ENCODE measurements around the gene POU2AF1. TPM values are rescaled to one million over a fixed set of nuclear protein-coding genes. Genes with fewer than 3 reads are reported as not detected.

Gene POU2AF1, protein sequence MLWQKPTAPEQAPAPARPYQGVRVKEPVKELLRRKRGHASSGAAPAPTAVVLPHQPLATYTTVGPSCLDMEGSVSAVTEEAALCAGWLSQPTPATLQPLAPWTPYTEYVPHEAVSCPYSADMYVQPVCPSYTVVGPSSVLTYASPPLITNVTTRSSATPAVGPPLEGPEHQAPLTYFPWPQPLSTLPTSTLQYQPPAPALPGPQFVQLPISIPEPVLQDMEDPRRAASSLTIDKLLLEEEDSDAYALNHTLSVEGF
- polyA plus RNA-seq (not detected in 2 replicates), polyA minus RNA-seq (not detected in 2 replicates)

DNA sequence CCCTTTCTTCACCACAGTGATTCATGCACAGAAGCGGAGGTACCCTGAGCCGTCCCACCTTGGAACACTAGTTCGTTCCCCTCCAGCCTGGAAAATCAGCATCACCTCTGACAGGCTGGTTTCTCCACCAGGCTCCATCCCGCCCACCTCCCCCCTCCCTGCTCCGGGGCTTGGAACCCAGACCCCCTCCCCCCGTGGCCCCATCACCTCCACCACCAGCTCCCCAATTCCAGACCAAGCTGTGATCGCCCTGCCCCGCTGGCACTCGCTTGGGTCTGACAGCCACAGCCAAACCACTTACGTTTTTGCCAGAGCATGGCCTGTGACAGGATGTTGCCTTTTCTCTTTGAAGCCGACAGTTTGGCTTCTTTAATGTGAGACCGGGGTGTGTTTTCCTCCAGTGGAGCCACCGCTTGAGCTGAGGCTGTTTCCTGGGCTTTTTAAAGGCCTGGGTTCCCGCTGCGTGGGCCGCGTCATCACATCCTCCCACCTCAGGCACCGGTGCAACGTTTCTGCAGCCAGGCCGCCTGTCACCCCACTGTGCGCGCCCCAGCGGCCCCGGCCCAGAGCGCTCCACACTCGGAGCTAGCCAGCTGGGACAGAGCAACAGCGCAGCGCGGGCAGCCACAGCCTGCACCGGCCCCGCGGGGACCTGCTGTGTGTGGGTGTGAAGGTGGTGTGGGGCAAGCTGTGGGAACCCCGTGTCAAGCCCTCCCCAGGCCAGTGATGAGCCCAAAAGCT is at the start of gene POU2AF1:
TSS of gene POU2AF1 (minus strand) at position 415 of the 741 bp plus-strand sequence. CDS start at position 317, 98 bp downstream.
- no peaks in the 10 kb centered on the region for H3F3A ChIP-seq (ENCODE audit: insufficient read depth, low read length, poor library complexity, severe bottlenecking)
- H3K9ac ChIP-seq (ENCODE audit: low read length): no peak within 1 kb of the TSS
- no peaks in the 10 kb centered on the region for H4K20me1 ChIP-seq (ENCODE audit: insufficient read depth)
- H3K36me3 ChIP-seq (ENCODE audit: insufficient read depth, low read length): no peaks in the 10 kb centered on the region
- TF ChIP-seq, protein P1, sequence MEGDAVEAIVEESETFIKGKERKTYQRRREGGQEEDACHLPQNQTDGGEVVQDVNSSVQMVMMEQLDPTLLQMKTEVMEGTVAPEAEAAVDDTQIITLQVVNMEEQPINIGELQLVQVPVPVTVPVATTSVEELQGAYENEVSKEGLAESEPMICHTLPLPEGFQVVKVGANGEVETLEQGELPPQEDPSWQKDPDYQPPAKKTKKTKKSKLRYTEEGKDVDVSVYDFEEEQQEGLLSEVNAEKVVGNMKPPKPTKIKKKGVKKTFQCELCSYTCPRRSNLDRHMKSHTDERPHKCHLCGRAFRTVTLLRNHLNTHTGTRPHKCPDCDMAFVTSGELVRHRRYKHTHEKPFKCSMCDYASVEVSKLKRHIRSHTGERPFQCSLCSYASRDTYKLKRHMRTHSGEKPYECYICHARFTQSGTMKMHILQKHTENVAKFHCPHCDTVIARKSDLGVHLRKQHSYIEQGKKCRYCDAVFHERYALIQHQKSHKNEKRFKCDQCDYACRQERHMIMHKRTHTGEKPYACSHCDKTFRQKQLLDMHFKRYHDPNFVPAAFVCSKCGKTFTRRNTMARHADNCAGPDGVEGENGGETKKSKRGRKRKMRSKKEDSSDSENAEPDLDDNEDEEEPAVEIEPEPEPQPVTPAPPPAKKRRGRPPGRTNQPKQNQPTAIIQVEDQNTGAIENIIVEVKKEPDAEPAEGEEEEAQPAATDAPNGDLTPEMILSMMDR (IDR thresholded peaks at IDR 0.05; ENCODE audit: poor library complexity, severe bottlenecking): no peak
- TF ChIP-seq MXI1 (conservative IDR thresholded peaks at IDR 0.05; ENCODE audit: poor library complexity, severe bottlenecking): no peak
- TF ChIP-seq POLR2AphosphoS5 (IDR thresholded peaks at IDR 0.05): no peak
- no peak for TF ChIP-seq RAD21 (conservative IDR thresholded peaks at IDR 0.05)
- no peak for TF ChIP-seq EZH2 (IDR thresholded peaks at IDR 0.05; ENCODE audit: borderline replicate concordance, insufficient read depth, low read length, poor library complexity, severe bottlenecking)
- TF ChIP-seq EP300 (conservative IDR thresholded peaks at IDR 0.05; ENCODE audit: poor library complexity, severe bottlenecking): no peak
- TF ChIP-seq TAF1 (IDR thresholded peaks at IDR 0.05; ENCODE audit: low read depth): no peak
- TF ChIP-seq, protein P2, sequence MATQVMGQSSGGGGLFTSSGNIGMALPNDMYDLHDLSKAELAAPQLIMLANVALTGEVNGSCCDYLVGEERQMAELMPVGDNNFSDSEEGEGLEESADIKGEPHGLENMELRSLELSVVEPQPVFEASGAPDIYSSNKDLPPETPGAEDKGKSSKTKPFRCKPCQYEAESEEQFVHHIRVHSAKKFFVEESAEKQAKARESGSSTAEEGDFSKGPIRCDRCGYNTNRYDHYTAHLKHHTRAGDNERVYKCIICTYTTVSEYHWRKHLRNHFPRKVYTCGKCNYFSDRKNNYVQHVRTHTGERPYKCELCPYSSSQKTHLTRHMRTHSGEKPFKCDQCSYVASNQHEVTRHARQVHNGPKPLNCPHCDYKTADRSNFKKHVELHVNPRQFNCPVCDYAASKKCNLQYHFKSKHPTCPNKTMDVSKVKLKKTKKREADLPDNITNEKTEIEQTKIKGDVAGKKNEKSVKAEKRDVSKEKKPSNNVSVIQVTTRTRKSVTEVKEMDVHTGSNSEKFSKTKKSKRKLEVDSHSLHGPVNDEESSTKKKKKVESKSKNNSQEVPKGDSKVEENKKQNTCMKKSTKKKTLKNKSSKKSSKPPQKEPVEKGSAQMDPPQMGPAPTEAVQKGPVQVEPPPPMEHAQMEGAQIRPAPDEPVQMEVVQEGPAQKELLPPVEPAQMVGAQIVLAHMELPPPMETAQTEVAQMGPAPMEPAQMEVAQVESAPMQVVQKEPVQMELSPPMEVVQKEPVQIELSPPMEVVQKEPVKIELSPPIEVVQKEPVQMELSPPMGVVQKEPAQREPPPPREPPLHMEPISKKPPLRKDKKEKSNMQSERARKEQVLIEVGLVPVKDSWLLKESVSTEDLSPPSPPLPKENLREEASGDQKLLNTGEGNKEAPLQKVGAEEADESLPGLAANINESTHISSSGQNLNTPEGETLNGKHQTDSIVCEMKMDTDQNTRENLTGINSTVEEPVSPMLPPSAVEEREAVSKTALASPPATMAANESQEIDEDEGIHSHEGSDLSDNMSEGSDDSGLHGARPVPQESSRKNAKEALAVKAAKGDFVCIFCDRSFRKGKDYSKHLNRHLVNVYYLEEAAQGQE (IDR thresholded peaks at IDR 0.05; ENCODE audit: borderline replicate concordance): no peak
- H3K27me3 ChIP-seq (ENCODE audit: insufficient read depth, low read depth, low read length): no peaks in the 10 kb centered on the region
- no peak within 1 kb of the TSS for H3K4me2 ChIP-seq (ENCODE audit: low read length)
- no peak within 1 kb of the TSS for H2AFZ ChIP-seq (ENCODE audit: low read depth, low read length)
- H3K79me2 ChIP-seq (replicated peaks; ENCODE audit: insufficient read depth, low read length): no peaks in the 10 kb centered on the region
- H3K4me3 ChIP-seq (ENCODE audit: low read length): no peak within 1 kb of the TSS
- H3K9me2 ChIP-seq (ENCODE audit: insufficient read depth, low read length): no peaks in the 10 kb centered on the region
- H3K9me3 ChIP-seq (ENCODE audit: low read length): no peaks in the 10 kb centered on the region
- H3K27ac ChIP-seq (ENCODE audit: low read length): no peak within 1 kb of the TSS

GRCh38 chr11:111428113-111428876 is 49.2 kb upstream of the POU2AF1 start:
- H3K36me3 ChIP-seq (ENCODE audit: insufficient read depth, low read length): no peaks in the 10 kb centered on the region
- H3K27me3 ChIP-seq (ENCODE audit: insufficient read depth, low read depth, low read length): no peaks in the 10 kb centered on the region
- no peak overlapping the region for H3K9ac ChIP-seq (ENCODE audit: low read length)
- H3K9me3 ChIP-seq (ENCODE audit: low read length): no peaks in the 10 kb centered on the region
- H3K4me3 ChIP-seq (ENCODE audit: low read length): no peak overlapping the region
- no peaks in the 10 kb centered on the region for H3K79me2 ChIP-seq (replicated peaks; ENCODE audit: insufficient read depth, low read length)
- no peak overlapping the region for H2AFZ ChIP-seq (ENCODE audit: low read depth, low read length)
- H3K4me2 ChIP-seq (ENCODE audit: low read length): no peak overlapping the region
- no peak overlapping the region for H3K27ac ChIP-seq (ENCODE audit: low read length)
- H4K20me1 ChIP-seq (ENCODE audit: insufficient read depth): no peaks in the 10 kb centered on the region
- H3K9me2 ChIP-seq (ENCODE audit: insufficient read depth, low read length): no peaks in the 10 kb centered on the region
- TF ChIP-seq, protein P2 (IDR thresholded peaks at IDR 0.05; ENCODE audit: borderline replicate concordance): no peak
- no peak for TF ChIP-seq SMC3 (conservative IDR thresholded peaks at IDR 0.05; ENCODE audit: poor library complexity)
- no peak for TF ChIP-seq EZH2 (IDR thresholded peaks at IDR 0.05; ENCODE audit: borderline replicate concordance, insufficient read depth, low read length, poor library complexity, severe bottlenecking)
- no peak for TF ChIP-seq RAD21 (conservative IDR thresholded peaks at IDR 0.05)
- TF ChIP-seq TAF1 (IDR thresholded peaks at IDR 0.05; ENCODE audit: low read depth): no peak
- TF ChIP-seq EP300 (conservative IDR thresholded peaks at IDR 0.05; ENCODE audit: poor library complexity, severe bottlenecking): no peak
- TF ChIP-seq, protein P1 (IDR thresholded peaks at IDR 0.05; ENCODE audit: poor library complexity, severe bottlenecking): no peak
- no peak for TF ChIP-seq POLR2AphosphoS5 (IDR thresholded peaks at IDR 0.05)
- TF ChIP-seq MXI1 (conservative IDR thresholded peaks at IDR 0.05; ENCODE audit: poor library complexity, severe bottlenecking): no peak
- H3F3A ChIP-seq (ENCODE audit: insufficient read depth, low read length, poor library complexity, severe bottlenecking): no peaks in the 10 kb centered on the region
